Neural cell (in vitro differentiated cells): ENCODE measurements around the gene GDAP2. TPM values are rescaled to one million over a fixed set of nuclear protein-coding genes. Genes with fewer than 3 reads are reported as not detected.

Experiments used
- H2AFZ ChIP-seq: fragments of 200-600, 300-800 bp; sonication (generic), shearing (Covaris generic); 2 replicates; pipeline ENCODE4 v1.6.0; 2014; ENCODE audit warnings: low read depth, mild to moderate bottlenecking, antibody characterized with exemption, low read length, moderate library complexity
- H3F3A ChIP-seq: fragments of 200-600 bp; shearing (Covaris generic); 2 replicates; pipeline ENCODE4 v1.6.1; 2016; ENCODE audit warnings: mild to moderate bottlenecking, moderate library complexity, mixed read lengths, antibody characterized with exemption, low read length; ENCODE audit not compliant: insufficient read depth, poor library complexity, severe bottlenecking
- H3K27ac ChIP-seq: fragments of 200-600, 300-800 bp; sonication (generic), shearing (Covaris generic); 2 replicates; pipeline ENCODE4 v1.5.1; 2014; ENCODE audit warnings: mild to moderate bottlenecking, low read length, moderate library complexity
- H3K27me3 ChIP-seq: fragments of 300-800, 200-600 bp; sonication (generic), shearing (Covaris generic); 2 replicates; pipeline ENCODE4 v1.6.0; 2014; ENCODE audit warnings: mild to moderate bottlenecking, low read depth, low read length, moderate library complexity; ENCODE audit not compliant: insufficient read depth
- H3K36me3 ChIP-seq: fragments of 300-800, 200-600 bp; sonication (generic), shearing (Covaris generic); 2 replicates; pipeline ENCODE4 v1.5.1; 2014; ENCODE audit warnings: mild to moderate bottlenecking, antibody characterized with exemption, low read length, moderate library complexity; ENCODE audit not compliant: insufficient read depth
- H3K4me2 ChIP-seq: fragments of 300-800, 200-600 bp; sonication (generic), shearing (Covaris generic); 2 replicates; pipeline ENCODE4 v1.6.0; 2014; ENCODE audit warnings: mild to moderate bottlenecking, low read length
- H3K4me3 ChIP-seq: fragments of 300-800, 200-600 bp; sonication (generic), shearing (Covaris generic); 2 replicates; pipeline ENCODE4 v1.5.1; 2014; ENCODE audit warnings: mild to moderate bottlenecking, low read length, moderate library complexity
- H3K79me2 ChIP-seq: fragments of 200-600 bp; shearing (Covaris generic); replicated peaks from 2 replicates; pipeline ENCODE4 v1.6.0; 2014; ENCODE audit warnings: mild to moderate bottlenecking, low read length, moderate library complexity; ENCODE audit not compliant: insufficient read depth
- H3K9ac ChIP-seq: fragments of 300-800, 200-600 bp; sonication (generic), shearing (Covaris generic); 2 replicates; pipeline ENCODE4 v1.6.1; 2016; ENCODE audit warnings: mild to moderate bottlenecking, low read length, mixed read lengths
- H3K9me2 ChIP-seq: fragments of 200-600 bp; shearing (Covaris generic); 2 replicates; pipeline ENCODE4 v1.6.1; 2016; ENCODE audit warnings: mild to moderate bottlenecking, low read length, mixed read lengths; ENCODE audit not compliant: insufficient read depth
- H3K9me3 ChIP-seq: fragments of 200-600, 300-800 bp; sonication (generic), shearing (Covaris generic); 2 replicates; pipeline ENCODE4 v1.6.1; 2016; ENCODE audit warnings: mild to moderate bottlenecking, mixed run types, low read length, moderate library complexity, mixed read lengths
- H4K20me1 ChIP-seq: fragments of 200-600 bp; shearing (Covaris generic); 2 replicates; pipeline ENCODE4 v1.6.1; 2016; ENCODE audit warnings: mild to moderate bottlenecking, mixed run types; ENCODE audit not compliant: insufficient read depth
- EP300 ChIP-seq: fragments of 450-650 bp; conservative IDR thresholded peaks from 2 replicates; pipeline ENCODE4 v1.6.1; 2014; ENCODE audit warnings: antibody characterized with exemption, mild to moderate bottlenecking, moderate library complexity; ENCODE audit not compliant: poor library complexity, severe bottlenecking
- POLR2AphosphoS5 ChIP-seq: IDR thresholded peaks from 2 replicates; pipeline ENCODE4 v1.6.1; 2012
- TAF1 ChIP-seq: IDR thresholded peaks from 2 replicates; pipeline ENCODE4 v1.6.1; 2012; ENCODE audit warnings: low read depth
- polyA plus RNA-seq: library from polyadenylated mRNA; depleted of rRNA; stranded (reverse); fragments of >200 nt; gene quantifications from 2 replicates; pipeline ENCODE4 v1.2.3, GENCODE V29; 2014
- TF ChIP-seq, protein P1 (sequence below): IDR thresholded peaks from 2 replicates; pipeline ENCODE4 v1.6.1; 2012; ENCODE audit warnings: borderline replicate concordance

GDAP2 gene
- polyA plus RNA-seq, 1 donor from 2014 or later, result 6.8 TPM

DNA sequence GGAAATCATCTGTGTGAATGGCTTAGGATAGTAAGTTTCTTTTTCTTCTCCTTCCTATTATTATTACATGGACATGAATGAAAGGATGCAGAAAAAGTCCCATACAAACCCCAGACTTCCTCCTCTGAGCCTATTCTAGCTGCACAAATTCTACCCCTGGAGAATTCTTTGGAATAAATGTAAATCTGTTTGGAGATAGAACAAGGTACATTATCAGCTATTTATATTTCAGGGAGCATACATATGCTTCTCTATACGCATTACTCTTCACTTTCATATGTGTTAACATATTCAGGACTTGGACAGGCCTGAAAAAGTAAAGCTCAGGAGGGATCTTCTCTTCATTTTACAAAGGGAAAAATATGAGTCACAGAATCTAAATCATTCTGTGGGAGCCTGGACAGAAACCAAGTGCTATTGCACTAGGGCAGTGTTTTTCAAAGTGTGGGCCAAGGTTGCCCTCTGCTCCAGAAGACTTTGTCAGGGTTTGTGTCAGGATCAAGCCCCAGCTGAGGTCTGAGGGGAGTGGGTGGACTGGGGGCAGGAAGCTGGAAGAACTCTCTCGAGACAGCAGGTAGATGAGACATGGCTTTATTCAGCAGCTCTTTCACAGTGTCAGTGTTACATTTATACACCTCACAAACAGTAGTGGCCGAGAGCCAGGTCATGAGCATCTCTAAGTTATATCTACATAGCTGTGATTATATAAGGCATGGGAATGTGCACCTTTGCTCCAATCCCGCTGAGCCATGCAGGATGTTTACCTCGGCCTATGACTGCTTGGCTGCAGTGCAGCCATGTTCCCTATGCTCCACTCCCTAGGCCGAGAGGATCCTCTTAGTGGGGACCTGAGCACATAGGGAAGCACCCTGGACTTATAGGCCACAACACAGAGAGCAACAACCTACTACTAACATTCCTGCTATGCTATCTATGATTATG is 114.3 kb downstream of the GDAP2 start:
- no peak overlapping the region for H3K27ac ChIP-seq
- H3K9me2 ChIP-seq, result no peaks in the 10 kb centered on the region
- TF ChIP-seq POLR2AphosphoS5 (no peak), EP300 (no peak), TAF1 (no peak)
- TF ChIP-seq, protein P1, sequence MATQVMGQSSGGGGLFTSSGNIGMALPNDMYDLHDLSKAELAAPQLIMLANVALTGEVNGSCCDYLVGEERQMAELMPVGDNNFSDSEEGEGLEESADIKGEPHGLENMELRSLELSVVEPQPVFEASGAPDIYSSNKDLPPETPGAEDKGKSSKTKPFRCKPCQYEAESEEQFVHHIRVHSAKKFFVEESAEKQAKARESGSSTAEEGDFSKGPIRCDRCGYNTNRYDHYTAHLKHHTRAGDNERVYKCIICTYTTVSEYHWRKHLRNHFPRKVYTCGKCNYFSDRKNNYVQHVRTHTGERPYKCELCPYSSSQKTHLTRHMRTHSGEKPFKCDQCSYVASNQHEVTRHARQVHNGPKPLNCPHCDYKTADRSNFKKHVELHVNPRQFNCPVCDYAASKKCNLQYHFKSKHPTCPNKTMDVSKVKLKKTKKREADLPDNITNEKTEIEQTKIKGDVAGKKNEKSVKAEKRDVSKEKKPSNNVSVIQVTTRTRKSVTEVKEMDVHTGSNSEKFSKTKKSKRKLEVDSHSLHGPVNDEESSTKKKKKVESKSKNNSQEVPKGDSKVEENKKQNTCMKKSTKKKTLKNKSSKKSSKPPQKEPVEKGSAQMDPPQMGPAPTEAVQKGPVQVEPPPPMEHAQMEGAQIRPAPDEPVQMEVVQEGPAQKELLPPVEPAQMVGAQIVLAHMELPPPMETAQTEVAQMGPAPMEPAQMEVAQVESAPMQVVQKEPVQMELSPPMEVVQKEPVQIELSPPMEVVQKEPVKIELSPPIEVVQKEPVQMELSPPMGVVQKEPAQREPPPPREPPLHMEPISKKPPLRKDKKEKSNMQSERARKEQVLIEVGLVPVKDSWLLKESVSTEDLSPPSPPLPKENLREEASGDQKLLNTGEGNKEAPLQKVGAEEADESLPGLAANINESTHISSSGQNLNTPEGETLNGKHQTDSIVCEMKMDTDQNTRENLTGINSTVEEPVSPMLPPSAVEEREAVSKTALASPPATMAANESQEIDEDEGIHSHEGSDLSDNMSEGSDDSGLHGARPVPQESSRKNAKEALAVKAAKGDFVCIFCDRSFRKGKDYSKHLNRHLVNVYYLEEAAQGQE, result no peak
- H3K4me2 ChIP-seq, result no peak overlapping the region
- H3K9ac ChIP-seq, result no peak overlapping the region
- no peak overlapping the region for H3K4me3 ChIP-seq
- H3K36me3 ChIP-seq, result no peaks in the 10 kb centered on the region
- no peaks in the 10 kb centered on the region for H3K9me3 ChIP-seq
- H2AFZ ChIP-seq, result no peak overlapping the region
- no peaks in the 10 kb centered on the region for H3F3A ChIP-seq
- H3K79me2 ChIP-seq, result no peaks in the 10 kb centered on the region
- H3K27me3 ChIP-seq, result no peaks in the 10 kb centered on the region
- no peaks in the 10 kb centered on the region for H4K20me1 ChIP-seq

Other genes with a start within 250 kb of the GDAP2 start
- 20.6 and 21.6 TPM in 2 replicates for gene WDR3, start 118 bp upstream of the GDAP2 start, polyA plus RNA-seq